Activated T-helper 1 cell treated with anti-CD3 and anti-CD28 coated beads, Interleukin-2, amount 50 U/mL, for 16 hours (primary cell): Measurements from ENCODE around the gene MLKL.

Experiments
- DNase-seq, 2 donors: peaks; one replicate each; pipeline ENCODE4 v3.0.0-alpha.2; 2020; ENCODE audit warnings: low read depth in 1 of 2, low spot score in 1 of 2

Gene MLKL

GRCh38 chr16:74700438-74701225 lies at the start of gene MLKL:
MLKL (minus strand) TSS chr16:74700862; CDS start chr16:74695757, 5,105 bp downstream.
- peak; percentile 22 to 43 for DNase-seq

- no peak for DNase-seq
These were observed 48.8 kb upstream of the MLKL start for GRCh38 chr16:74749291-74750055.

- DNase-seq, result no peak
These were observed 48.0 kb upstream of the MLKL start for GRCh38 chr16:74748616-74749026.

GRCh38 chr16:74747716-74748615 lies 47.3 kb upstream of the MLKL start:
- no peak for DNase-seq

GRCh38 chr16:74745926-74746325 lies 45.3 kb upstream of the MLKL start:
- DNase-seq, result no peak

- DNase-seq, result no peak
These were observed 44.5 kb upstream of the MLKL start for GRCh38 chr16:74745109-74745615.

GRCh38 chr16:74744566-74744965 lies 43.9 kb upstream of the MLKL start:
- DNase-seq, result no peak

GRCh38 chr16:74743668-74744299 lies 43.1 kb upstream of the MLKL start:
- DNase-seq, result no peak

GRCh38 chr16:74743045-74743667 lies 42.5 kb upstream of the MLKL start:
- no peak for DNase-seq

GRCh38 chr16:74742051-74742481 lies 41.4 kb upstream of the MLKL start:
- DNase-seq, result no peak

GRCh38 chr16:74740795-74741304 lies 40.2 kb upstream of the MLKL start:
- no peak for DNase-seq

- no peak for DNase-seq
These were observed 38.6 kb upstream of the MLKL start for GRCh38 chr16:74739275-74739674.

GRCh38 chr16:74738816-74739215 lies 38.2 kb upstream of the MLKL start:
- DNase-seq, result no peak

- DNase-seq, result no peak
These were observed 37.5 kb upstream of the MLKL start for GRCh38 chr16:74738113-74738541.

- DNase-seq, result no peak
These were observed 36.9 kb upstream of the MLKL start for GRCh38 chr16:74737521-74737920.

GRCh38 chr16:74736531-74737157 lies 36.0 kb upstream of the MLKL start:
- no peak for DNase-seq

GRCh38 chr16:74735554-74735953 lies 34.9 kb upstream of the MLKL start:
- no peak for DNase-seq

GRCh38 chr16:74735162-74735452 lies 34.4 kb upstream of the MLKL start:
- no peak for DNase-seq

- no peak for DNase-seq
These were observed 33.9 kb upstream of the MLKL start for GRCh38 chr16:74734361-74735161.
